NCI-H2227 (cell line): ENCODE data around the gene URM1.
"Not testable (repeated sequence)": the region's sequence is repeated elsewhere in the genome, so short reads cannot be mapped to it uniquely, and the experiment has no call there.

Experiments used
- DNase-seq: peaks from one replicate; lab custom pipeline; 2025; ENCODE audit not compliant: unreplicated experiment; lab: John Stamatoyannopoulos, UW

URM1 gene

DNA sequence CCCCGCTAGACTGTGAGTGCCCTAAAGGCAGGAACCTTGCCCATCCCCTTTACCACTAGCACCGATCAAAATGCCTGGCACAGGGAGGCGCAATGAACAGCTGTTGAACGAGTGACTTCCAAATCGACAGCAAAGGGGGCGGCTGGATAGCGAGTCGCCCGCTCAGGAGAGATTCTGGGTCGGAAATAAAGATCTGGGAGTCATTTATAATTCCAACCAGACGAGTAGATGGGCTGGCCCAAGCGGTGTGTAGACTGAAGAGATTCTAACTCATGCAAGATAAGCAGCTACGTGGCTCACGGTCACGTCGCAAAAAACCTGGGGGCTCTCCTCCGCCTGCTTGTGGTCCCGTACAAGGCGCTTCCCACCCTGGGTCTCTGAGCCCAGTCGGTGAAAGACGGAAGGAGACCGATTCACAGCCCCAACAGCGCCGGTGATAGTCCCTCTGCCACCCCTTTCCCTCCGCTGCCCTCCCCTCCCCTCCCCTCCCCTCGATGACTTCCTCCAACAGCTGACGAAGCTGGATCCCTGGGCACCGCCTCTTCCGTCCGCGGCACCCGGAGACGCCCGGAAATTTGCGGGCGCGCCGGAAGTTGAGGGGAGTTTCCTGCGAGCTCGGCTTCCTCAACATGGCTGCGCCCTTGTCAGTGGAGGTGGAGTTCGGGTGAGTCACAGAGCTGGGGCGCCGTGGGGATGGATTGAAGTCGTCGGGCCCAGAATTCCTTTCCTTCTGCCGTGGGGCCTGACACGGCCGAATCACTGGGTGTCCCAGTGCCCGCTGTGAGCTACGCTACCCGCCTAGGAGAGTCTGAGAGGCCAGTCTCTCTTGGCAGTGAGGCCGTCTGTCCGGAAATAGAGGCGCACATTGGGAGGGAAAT, at the start of gene URM1:
Gene URM1 (plus strand): TSS at position 623 of the 878 bp plus-strand sequence. CDS start 7 bp downstream, at position 630.
- DNase-seq = peak; percentile 94

GRCh38 chr9:128321879-128322403, 49.2 kb upstream of the URM1 start:
- DNase-seq = no peak

GRCh38 chr9:128322404-128323211, 48.6 kb upstream of the URM1 start, which contains the start of the genes COQ4 and TRUB2:
COQ4 (plus strand) TSS chr9:128322839; CDS start chr9:128322859, 20 bp downstream.
TRUB2 (minus strand) TSS chr9:128322447; CDS start chr9:128322408, 39 bp downstream.
- peak; percentile 94 for DNase-seq

GRCh38 chr9:128323212-128323730, 47.9 kb upstream of the URM1 start:
- DNase-seq = no peak

GRCh38 chr9:128323791-128324190, 47.4 kb upstream of the URM1 start:
- DNase-seq = no peak

GRCh38 chr9:128324401-128324800, 46.8 kb upstream of the URM1 start:
- DNase-seq = no peak

- no peak for DNase-seq
These were observed 45.5 kb upstream of the URM1 start for GRCh38 chr9:128325629-128326028.

- peak; percentile 26 for DNase-seq
These were observed 37.7 kb upstream of the URM1 start for GRCh38 chr9:128333451-128333869.

- DNase-seq = no peak
These were observed 36.0 kb upstream of the URM1 start for GRCh38 chr9:128335161-128335560.

- no peak for DNase-seq
These were observed 35.3 kb upstream of the URM1 start for GRCh38 chr9:128335914-128336313.

DNA sequence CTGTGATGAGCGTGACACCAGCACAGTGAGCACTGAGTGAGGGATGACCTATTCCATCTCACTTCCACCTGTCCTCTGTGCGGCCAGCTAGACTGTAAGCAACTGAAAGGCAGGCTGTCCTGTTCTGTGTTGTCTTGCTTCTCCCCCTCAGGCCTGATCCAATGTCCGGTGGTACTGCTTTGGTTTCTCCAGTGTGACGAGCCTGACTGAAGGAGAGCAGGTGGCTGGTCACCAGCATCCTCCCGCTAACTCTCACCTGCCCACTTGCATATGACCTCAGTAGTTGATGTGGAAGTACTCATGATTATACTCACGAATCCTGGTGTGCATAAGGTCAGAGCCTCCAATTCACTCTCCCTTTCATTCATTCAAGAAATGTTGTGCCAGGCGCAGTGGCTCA, 33.2 kb upstream of the URM1 start:
- DNase-seq = no peak

DNA sequence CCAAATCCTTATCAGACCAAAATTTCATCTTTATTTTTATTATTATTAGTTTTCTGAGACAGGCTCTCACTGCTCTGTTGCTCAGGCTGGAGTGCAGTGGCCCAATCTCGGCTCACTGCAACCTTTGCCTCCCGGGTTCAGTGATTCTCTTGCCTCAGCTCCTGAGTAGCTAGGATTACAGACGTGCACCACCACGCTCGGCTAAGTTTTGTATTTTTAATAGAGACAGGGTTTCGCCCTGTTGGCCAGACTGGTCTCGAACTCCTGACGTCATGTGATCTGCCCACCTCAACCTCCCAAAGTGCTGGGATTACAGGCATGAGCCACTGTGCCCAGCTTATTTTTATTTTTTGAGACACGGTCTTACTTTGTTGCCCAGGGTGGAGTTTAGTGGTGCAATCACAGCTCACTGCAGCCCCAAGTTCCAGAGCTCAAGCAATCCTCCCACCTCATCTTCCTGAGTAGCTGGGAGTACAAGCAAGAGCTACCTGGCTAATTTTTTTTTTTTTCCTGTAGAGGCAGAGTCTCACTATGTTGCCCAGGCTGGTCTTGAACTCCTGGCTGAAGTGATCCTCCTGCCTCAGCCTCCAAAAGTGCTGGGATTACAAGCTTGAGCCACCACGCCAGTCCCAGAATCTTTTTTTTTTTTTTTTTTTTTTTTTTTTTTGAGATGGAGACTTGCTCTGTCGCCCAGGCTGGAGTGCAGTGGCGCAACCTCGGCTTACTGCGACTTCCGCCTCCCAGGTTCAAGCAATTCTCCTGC, 32.1 kb upstream of the URM1 start:
- DNase-seq = not testable (repeated sequence)

- peak; percentile 88 for DNase-seq
These were observed 31.1 kb upstream of the URM1 start, which contains the start of gene SLC27A4 for GRCh38 chr9:128339761-128340690. SLC27A4 (plus strand) TSS chr9:128340527; CDS start chr9:128343133, 2,606 bp downstream.

- no peak for DNase-seq
These were observed 30.3 kb upstream of the URM1 start for GRCh38 chr9:128340691-128341434.

DNA sequence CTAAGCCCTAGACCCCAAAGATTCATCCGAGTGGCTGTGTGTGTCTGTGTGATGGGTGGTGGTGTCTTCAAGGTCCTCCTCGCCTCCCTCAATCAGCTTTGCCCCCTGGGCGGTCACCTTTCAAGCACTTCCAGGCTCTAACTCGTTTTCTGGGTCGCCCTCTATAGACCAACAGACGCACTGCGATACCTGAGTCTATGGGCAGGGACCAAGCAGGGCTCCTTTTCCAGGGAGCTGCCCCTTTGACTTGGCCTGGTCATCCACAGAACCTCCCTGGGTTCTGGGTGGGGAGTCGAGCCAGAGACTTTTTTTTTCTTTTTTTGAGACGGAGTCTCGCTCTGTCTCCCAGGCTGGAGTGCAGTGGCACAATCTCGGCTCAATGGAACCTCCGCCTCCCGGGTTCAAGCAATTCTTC, 29.7 kb upstream of the URM1 start:
- DNase-seq = peak; percentile 64

DNA sequence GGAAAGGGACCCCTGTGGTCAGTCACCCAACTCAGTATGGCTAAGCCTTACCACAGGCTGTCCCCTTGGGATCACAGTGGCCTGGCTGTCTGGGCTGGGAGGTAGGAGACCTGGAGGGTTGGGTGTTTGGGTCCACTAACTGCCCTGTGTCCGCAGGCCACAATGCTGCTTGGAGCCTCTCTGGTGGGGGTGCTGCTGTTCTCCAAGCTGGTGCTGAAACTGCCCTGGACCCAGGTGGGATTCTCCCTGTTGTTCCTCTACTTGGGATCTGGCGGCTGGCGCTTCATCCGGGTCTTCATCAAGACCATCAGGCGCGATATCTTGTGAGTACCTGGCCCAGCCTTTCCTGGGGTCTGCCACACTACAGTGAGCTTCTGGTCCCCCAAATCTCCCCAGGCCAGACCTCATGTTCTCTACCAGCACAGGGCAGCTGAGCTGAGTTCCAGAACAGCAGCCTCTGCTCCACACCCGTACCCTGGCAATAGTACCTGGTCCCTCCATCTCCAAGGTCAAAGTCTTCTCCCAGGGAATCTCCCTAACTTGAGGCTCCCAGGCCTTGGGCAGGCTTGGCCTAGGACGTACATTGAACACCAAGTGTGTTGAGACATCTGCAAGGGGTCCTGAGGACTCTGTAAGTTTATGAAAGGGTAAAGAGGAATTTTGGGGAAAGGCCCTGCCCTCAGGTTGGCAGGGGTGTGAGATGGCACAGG, 28.0 kb upstream of the URM1 start:
- no peak for DNase-seq

- DNase-seq = no peak
These were observed 27.3 kb upstream of the URM1 start for GRCh38 chr9:128343855-128344254.
